VCaP (cell line): Measurements from ENCODE around the gene TRHDE.

Experiments used
- H3K27ac ChIP-seq: fragments of 450-650 bp; 2 replicates; pipeline ENCODE4 v1.5.1; 2017
- CTCF ChIP-seq: fragments of 450-650 bp; conservative IDR thresholded peaks from 2 replicates; pipeline ENCODE4 v1.5.1; 2017; ENCODE audit warnings: mild to moderate bottlenecking, moderate library complexity

The TRHDE gene

GRCh38 chr12:72282721-72283120 is 10.6 kb downstream of the TRHDE start:
- H3K27ac ChIP-seq = no peak overlapping the region
- peak; percentile 89 for TF ChIP-seq CTCF

DNA sequence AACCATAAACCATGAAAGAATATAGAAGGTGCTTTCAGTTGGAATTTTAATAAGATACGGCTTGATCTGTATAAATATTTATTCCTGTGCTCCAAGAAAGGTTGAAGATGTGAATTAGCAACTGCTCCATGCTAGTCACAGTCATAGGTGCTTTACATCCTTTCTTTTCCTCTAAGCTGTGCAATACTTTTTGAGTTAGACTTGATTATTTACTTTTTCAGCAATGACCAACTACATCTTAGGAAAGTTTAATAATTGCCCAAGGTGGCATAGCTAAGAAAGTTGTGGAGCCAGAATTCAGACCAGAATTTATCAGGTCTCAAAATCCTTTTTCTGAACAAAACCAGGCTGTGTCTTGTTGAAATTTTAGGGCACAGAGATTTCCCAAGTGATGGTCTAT is 13.7 kb downstream of the TRHDE start:
- no peak for TF ChIP-seq CTCF
- H3K27ac ChIP-seq = no peak overlapping the region

DNA sequence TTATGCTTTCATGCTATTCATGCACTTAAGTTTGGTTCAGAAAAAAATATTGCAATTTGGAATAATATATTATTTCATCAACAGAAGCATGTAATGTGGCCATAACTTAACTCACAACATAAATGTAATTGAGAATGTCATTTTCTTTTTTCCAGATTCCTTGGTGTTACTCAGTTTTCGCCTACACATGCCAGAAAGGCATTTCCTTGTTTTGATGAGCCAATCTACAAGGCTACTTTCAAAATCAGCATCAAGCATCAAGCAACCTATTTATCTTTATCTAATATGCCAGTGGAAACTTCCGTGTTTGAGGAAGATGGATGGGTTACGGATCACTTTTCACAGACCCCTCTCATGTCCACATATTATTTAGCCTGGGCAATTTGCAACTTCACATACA is 14.4 kb downstream of the TRHDE start:
- H3K27ac ChIP-seq = no peak overlapping the region
- TF ChIP-seq CTCF = no peak

DNA sequence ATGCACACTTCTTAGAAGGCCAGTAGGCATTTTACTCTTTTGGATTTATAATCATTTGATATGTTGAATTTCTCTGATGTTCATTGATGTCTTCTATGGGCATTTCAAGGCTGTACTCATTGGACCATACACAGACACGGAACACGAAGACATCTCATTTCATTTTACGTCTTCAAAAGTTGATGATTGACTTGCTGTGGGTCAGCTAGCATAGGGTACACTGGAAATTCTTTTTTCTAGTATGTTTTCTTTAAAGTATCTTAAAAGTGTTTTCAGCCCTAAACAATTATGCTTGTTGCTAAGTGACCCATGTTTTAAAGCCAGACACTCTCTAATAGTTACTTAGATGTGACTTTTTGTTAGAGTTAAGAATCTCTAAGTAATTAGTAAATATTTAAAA is 16.3 kb downstream of the TRHDE start:
- no peak for TF ChIP-seq CTCF
- H3K27ac ChIP-seq = no peak overlapping the region

- TF ChIP-seq CTCF = no peak
- H3K27ac ChIP-seq = no peak overlapping the region
Observed at GRCh38 chr12:72288911-72289310, 16.7 kb downstream of the TRHDE start.

- no peak for TF ChIP-seq CTCF
- H3K27ac ChIP-seq = no peak overlapping the region
Observed at GRCh38 chr12:72289633-72290032, 17.5 kb downstream of the TRHDE start.

GRCh38 chr12:72291175-72291574 is 19.0 kb downstream of the TRHDE start:
- no peak for TF ChIP-seq CTCF
- no peak overlapping the region for H3K27ac ChIP-seq

GRCh38 chr12:72293701-72294100 is 21.5 kb downstream of the TRHDE start:
- no peak for TF ChIP-seq CTCF
- H3K27ac ChIP-seq = no peak overlapping the region
